Neuron (in vitro differentiated cells): ENCODE data around the gene F8.

ENCODE experiments used
- H2AFZ ChIP-seq: one replicate; pipeline ENCODE4 v1.6.1; 2013; ENCODE audit warnings: low read depth, mild to moderate bottlenecking, inconsistent platforms, low read length, moderate library complexity
- H3K27me3 ChIP-seq: one replicate; pipeline ENCODE4 v1.6.1; 2013; ENCODE audit warnings: low read length; ENCODE audit not compliant: insufficient read depth
- H3K36me3 ChIP-seq: one replicate; pipeline ENCODE4 v1.6.1; 2013; ENCODE audit warnings: low read length; ENCODE audit not compliant: insufficient read depth
- H3K4me1 ChIP-seq: one replicate; pipeline ENCODE4 v1.6.1; 2013; ENCODE audit warnings: low read length; ENCODE audit not compliant: insufficient read depth
- H3K4me3 ChIP-seq: 2 replicates; pipeline ENCODE4 v1.5.1; 2013; ENCODE audit warnings: mild to moderate bottlenecking, low read length, moderate library complexity
- H3K9me3 ChIP-seq: one replicate; pipeline ENCODE4 v1.6.1; 2013; ENCODE audit warnings: low read length

Gene F8

DNA sequence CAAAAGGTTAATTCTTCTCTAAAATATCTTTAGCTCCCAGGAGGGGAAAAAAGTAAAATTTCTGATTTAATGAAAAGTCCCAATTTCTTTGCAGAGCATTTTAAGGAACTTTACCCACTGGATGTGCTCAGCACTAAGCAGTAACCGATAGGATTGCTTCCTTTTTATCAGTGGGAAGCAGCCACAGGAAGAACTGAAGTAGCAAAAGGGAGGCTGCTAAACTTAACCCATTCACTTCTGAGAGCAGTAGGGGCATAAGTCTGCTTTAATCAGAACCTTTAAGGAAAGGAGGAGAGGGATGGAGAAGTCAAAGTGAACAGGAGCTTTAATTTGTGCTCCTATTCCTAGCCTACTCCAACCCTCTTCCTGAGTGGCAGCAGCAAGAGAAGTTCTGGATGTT lies at the start of gene F8:
Gene F8 (minus strand): TSS at position 139 of the 400 bp plus-strand sequence. CDS start 171 bp downstream, outside the sequence.
- Histone ChIP-seq H3K4me3 (no peak within 1 kb of the TSS), H3K27me3 (no peaks in the 10 kb centered on the region), H3K4me1 (no peaks in the 10 kb centered on the region), H3K9me3 (no peaks in the 10 kb centered on the region), H3K36me3 (no peaks in the 10 kb centered on the region), H2AFZ (no peak within 1 kb of the TSS)

DNA sequence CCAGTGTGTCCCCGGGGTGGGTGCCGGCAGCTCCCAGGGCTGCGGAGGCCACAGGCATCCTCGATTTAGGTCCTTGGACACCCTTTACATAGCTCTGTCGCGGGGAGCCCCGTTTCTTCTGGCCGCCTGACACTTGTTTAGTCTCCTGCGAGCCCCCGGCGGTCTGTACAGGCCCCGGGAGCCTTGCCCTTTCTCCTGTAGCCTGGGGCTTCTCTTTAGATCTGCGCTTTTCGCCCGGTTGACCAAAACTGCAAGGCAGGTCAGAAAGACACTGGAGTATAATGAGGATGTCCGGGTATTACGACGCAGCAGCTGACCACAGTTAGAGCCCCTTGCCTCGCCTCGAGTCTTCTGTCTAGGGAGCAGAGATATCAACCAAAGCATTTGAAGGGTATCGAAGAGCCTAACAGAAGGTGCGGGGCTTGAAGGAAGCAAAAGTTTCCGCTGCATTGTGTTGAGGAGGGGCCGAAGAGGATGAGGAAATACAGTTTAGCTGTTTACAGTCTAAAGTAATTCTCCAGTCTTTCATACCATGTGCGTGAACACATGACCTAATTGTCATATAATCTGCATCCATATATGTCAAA lies 49.3 kb upstream of the F8 start:
- Histone ChIP-seq H2AFZ (peak overlapping the region; percentile 45), H3K4me3 (peak overlapping the region; percentile 90), H3K9me3 (no peaks in the 10 kb centered on the region), H3K36me3 (peaks cover 3% of the 10 kb centered on the region), H3K4me1 (peaks cover 8% of the 10 kb centered on the region), H3K27me3 (no peaks in the 10 kb centered on the region)

DNA sequence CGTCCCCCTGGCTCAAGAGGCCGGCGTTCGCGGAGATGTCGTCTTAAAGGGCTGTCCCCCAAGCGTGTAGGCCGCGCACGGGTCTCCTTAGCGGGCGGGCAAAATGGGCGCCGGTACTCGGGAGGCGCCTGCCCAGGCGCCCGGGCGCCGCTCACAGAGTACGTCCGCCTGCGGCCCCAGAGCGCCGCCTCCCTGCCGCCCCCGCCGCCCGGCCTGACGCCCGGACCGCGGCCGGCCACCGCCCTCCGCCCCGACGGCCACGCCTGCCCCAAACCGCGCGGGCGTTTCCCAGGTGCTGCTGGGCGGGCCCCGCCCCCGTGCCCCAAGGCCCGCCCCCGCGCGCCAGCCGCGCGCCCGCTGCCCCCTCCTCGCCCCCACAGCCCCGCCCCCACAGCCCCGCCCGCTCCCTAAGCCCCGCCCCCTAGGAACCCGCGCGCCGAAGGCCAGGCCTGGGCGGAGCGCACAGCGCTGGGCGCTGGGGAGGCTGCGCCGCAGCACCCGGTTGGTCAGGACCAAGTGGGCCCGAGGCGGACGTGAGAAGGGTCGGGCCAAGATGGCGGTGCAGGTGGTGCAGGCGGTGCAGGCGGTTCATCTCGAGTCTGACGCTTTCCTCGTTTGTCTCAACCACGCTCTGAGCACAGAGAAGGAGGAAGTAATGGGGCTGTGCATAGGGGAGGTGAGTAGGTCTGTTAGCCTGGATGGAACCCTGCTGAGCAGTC lies 48.6 kb upstream of the F8 start, which contains the start of the genes BRCC3, CMC4 and MTCP1:
Gene BRCC3 (plus strand): TSS at position 534 of the 719 bp plus-strand sequence. CDS start 20 bp downstream, at position 554.
Gene CMC4 (minus strand): TSS at position 162 of the 719 bp plus-strand sequence. CDS start 7,113 bp downstream, outside the sequence.
Gene MTCP1 (minus strand): TSS at position 162 of the 719 bp plus-strand sequence. CDS start 5,126 bp downstream, outside the sequence.
- Histone ChIP-seq H3K4me1 (peaks cover 8% of the 10 kb centered on the region), H3K36me3 (peaks cover 3% of the 10 kb centered on the region)

DNA sequence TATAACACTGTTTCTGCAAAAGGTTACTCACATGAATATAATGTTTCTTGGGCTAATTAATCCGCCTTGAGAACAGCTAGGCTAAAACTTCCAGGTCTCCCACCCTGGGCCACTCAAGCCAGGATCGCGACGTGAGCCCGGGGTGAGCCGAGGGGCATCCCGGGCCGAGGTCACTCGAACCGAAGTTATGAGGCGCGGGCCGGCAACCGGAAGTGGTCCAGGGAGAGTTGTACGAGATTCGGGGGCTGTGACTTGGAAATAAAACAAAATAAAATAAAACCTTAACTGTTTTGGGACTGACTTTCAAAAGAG lies 48.1 kb upstream of the F8 start:
- Histone ChIP-seq H3K9me3 (no peaks in the 10 kb centered on the region), H3K27me3 (no peaks in the 10 kb centered on the region), H3K4me1 (peaks cover 8% of the 10 kb centered on the region), H3K36me3 (peaks cover 3% of the 10 kb centered on the region), H3K4me3 (peak overlapping the region; percentile 69), H2AFZ (peak overlapping the region; percentile 87)

More for the DNA sequence above, 48.6 kb upstream of the F8 start, which contains the start of the genes BRCC3, CMC4 and MTCP1:
- Histone ChIP-seq H2AFZ (peak within 1 kb of the TSS; percentile 87), H3K4me3 (peak within 1 kb of the TSS; percentile 90), H3K27me3 (no peaks in the 10 kb centered on the region), H3K9me3 (no peaks in the 10 kb centered on the region)

DNA sequence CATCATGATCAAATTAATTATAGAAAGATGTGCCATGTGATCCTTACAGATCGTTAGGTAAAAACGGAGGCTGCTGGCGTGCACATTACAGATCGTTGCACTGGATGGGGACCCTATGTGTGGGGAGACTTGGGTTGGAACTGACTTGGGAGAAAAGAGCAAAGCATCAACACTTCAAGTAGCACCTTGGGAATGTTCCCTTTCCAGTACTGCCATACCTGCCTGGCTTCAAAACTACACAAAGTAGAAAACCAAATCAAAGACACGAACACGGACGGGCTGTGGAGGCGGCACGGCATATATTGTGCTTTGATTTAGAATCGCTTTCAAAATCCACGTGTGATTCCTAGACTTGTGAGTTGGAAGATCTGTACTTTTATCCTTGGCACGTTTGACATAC lies 47.5 kb upstream of the F8 start:
- Histone ChIP-seq H3K4me1 (peaks cover 8% of the 10 kb centered on the region), H3K36me3 (peaks cover under 1% of the 10 kb centered on the region), H3K27me3 (no peaks in the 10 kb centered on the region), H3K9me3 (no peaks in the 10 kb centered on the region), H2AFZ (no peak overlapping the region), H3K4me3 (peak overlapping the region; percentile 69)

DNA sequence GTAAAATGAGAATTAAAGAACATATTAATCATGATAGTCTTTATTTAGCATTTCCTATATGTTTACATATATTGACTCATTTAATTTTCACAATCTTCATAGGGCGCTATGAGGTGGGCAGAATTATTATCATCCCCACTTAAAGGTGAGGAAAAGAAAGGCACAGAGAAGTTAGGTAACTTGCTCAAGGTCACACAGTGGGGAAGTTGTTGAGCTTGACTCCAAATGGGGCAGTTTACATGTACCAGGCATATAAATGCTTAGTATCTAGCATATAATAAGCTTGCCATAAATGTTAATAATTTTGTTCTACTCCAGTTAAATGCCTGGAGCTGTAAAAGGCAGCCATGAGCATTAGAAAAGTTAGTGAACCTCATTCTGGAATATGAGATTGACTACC lies 46.9 kb upstream of the F8 start:
- Histone ChIP-seq H3K4me1 (peaks cover 8% of the 10 kb centered on the region), H3K27me3 (no peaks in the 10 kb centered on the region), H3K9me3 (no peaks in the 10 kb centered on the region), H3K36me3 (no peaks in the 10 kb centered on the region), H3K4me3 (peak overlapping the region; percentile 69), H2AFZ (no peak overlapping the region)

DNA sequence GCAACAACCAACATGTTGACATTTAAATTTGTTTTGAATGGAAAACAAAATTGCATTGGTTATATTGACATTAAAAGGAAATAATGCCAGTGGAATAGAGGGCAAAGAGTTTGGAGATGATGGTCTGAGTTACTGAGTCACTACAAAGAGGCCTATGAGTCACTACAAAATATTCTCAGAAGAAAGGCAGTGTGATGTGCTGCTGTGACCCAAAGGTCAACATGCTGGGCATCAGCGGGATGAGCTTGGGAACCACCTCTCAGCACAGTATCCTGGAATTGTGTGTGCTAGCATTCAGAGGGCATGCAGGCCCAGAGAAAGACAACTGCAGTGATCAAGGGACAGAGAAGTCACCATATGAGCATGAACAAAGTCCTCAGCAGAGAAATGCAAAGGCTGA lies 45.6 kb upstream of the F8 start:
- Histone ChIP-seq H2AFZ (no peak overlapping the region), H3K4me3 (no peak overlapping the region), H3K4me1 (peaks cover 8% of the 10 kb centered on the region), H3K9me3 (no peaks in the 10 kb centered on the region), H3K36me3 (no peaks in the 10 kb centered on the region), H3K27me3 (no peaks in the 10 kb centered on the region)

DNA sequence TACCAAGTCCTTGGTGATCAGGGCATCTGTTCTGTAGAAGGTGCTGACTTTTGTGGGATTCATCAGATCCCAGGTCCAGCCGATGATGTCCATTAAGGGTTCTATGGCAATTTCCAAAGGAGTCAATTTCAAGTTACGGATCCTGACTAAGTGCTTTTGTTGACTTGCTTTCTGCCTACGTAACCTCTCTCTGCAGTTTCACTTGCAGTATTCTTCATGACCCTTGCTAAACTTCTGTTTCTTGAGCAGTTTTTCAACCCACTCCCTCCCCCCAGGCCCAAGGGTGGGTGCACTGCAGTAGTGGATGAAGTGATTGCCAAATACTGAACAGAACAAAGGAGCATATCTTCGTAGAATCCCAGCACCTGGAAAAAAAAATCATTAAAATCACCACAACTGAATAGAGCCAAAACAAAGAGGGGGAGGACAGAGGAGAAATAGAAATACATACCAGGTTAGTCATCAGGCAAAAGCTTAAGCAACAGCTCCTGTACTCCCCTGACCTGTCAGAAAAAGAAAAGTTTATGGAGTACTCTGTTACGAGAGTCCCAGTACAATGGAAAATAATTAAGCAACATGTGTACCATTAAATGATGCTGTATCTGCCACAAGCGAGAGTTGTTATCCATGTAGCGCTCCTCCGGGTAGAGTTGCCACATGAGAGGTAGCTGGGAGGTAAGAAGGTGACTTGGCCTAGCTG lies 42.7 kb upstream of the F8 start:
- Histone ChIP-seq H3K4me3 (no peak overlapping the region), H3K4me1 (peaks cover 8% of the 10 kb centered on the region), H3K36me3 (no peaks in the 10 kb centered on the region)

DNA sequence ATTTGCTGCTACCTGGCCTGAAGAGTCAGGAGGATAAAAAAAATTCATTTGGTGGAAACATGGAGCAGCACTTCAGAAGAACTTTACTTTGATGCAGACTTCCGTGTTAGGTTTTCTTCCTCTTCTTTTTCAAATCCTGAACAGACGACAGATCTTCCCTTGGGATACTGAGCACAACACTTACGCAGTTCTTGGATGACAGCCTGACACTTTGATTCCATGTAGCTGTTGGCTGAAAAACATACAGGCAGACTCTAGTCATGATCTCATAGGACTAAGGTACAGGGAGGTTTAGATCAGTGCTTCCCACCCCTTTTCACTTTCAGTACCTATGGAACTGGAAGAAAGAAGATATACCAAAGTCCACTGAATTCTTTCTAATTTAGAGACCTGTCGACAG lies 39.2 kb upstream of the F8 start:
- Histone ChIP-seq H3K4me1 (no peaks in the 10 kb centered on the region), H3K4me3 (no peak overlapping the region), H3K27me3 (no peaks in the 10 kb centered on the region), H3K36me3 (no peaks in the 10 kb centered on the region), H2AFZ (no peak overlapping the region), H3K9me3 (no peaks in the 10 kb centered on the region)

More for the DNA sequence above, 42.7 kb upstream of the F8 start:
- H2AFZ ChIP-seq, result no peak overlapping the region
- H3K9me3 ChIP-seq, result no peaks in the 10 kb centered on the region
- no peaks in the 10 kb centered on the region for H3K27me3 ChIP-seq

DNA sequence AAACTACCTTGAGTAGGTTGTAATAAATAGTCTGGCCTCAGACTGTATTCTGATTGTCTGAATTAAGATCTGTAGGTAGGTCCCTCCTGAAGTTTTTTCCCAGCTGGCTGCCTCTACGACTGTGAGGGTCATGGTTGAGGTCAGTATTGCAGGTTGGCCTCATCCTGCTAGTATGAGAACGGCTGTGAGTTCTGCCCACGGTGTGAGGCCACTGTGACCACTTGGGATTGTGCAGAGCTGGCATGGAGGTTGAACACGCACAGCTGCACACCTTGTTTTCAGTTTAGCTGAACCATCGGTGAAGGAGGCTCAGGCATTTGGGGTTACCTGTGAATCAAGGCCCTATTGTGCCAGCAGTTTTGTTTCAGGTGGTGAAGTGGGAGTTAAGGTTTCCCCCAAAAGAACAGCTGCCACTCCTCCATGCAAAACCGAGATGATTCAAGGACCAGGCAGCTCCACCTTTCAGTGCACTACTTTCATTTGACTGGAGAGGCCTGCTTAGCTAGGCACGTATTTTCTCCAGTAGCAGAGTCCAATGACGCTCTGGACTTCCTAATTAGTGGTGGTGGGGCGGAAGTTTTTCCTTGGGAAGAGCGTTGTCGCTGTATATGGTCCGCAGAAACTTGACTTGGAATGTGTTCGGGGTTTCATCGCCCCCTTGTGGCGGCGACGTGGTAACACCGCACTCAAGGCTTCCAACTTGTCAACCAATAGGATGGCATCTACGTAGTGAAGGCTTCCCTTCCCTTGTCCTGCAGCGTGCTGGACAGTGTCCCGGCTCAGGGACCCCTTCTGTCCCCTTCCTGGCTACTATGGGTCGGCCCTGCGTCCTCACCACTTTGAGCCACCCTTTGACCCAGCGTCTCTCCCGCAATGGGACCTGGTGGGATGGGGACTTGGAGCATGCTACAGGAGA lies 34.6 kb upstream of the F8 start:
- no peaks in the 10 kb centered on the region for H3K36me3 ChIP-seq
- no peaks in the 10 kb centered on the region for H3K27me3 ChIP-seq
- H2AFZ ChIP-seq, result no peak overlapping the region
- no peaks in the 10 kb centered on the region for H3K9me3 ChIP-seq
- H3K4me1 ChIP-seq, result no peaks in the 10 kb centered on the region
- H3K4me3 ChIP-seq, result no peak overlapping the region

DNA sequence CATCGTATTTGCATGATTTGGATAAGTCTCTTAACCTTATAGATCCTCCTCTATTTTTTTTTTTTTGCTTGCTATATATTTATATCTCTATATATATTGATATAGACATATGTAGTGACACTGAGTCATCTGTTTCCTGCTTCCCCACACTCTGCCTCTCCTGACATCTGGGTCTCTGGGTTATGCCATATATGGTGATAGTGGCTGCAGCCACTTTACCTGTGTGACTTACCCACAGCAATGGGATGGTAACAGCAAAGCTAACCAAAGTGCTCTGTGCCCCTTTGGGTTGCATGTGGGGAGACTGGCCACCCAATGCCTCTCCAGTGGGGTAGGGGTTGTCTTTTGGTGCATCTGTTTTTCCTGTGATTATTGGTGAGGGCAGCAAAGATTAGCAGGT lies 33.9 kb upstream of the F8 start:
- Histone ChIP-seq H3K27me3 (no peaks in the 10 kb centered on the region), H3K4me1 (no peaks in the 10 kb centered on the region), H3K36me3 (no peaks in the 10 kb centered on the region), H3K9me3 (no peaks in the 10 kb centered on the region), H2AFZ (no peak overlapping the region), H3K4me3 (no peak overlapping the region)

DNA sequence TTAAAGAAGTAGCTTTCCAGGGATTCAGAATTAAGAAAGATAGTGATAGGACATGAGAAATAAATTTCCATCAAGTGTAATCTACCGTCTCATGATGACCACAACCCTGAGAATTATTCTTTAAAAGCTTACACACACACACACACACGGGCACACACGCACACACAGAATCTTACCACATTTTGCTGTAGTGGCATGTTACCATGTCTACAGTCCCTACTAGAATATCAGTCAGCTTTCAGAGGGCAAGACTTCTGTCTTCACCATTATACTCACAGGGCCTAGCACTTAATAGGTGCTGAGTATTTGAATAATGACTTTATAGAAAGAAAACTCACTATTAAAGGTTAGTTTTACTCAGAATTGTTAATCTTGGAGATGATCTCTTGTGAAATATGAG lies 33.0 kb upstream of the F8 start:
- Histone ChIP-seq H3K27me3 (no peaks in the 10 kb centered on the region), H3K36me3 (no peaks in the 10 kb centered on the region), H3K9me3 (no peaks in the 10 kb centered on the region), H3K4me1 (no peaks in the 10 kb centered on the region), H3K4me3 (no peak overlapping the region), H2AFZ (no peak overlapping the region)
